Neural cell (in vitro differentiated cells): ENCODE measurements around the gene KPNA4. TPM values are rescaled to one million over a fixed set of nuclear protein-coding genes. Genes with fewer than 3 reads are reported as not detected.

Experiments used
- H2AFZ ChIP-seq: fragments of 200-600, 300-800 bp; sonication (generic), shearing (Covaris generic); 2 replicates; pipeline ENCODE4 v1.6.0; 2014; ENCODE audit warnings: low read depth, mild to moderate bottlenecking, antibody characterized with exemption, low read length, moderate library complexity
- H3F3A ChIP-seq: fragments of 200-600 bp; shearing (Covaris generic); 2 replicates; pipeline ENCODE4 v1.6.1; 2016; ENCODE audit warnings: mild to moderate bottlenecking, moderate library complexity, mixed read lengths, antibody characterized with exemption, low read length; ENCODE audit not compliant: insufficient read depth, poor library complexity, severe bottlenecking
- H3K27ac ChIP-seq: fragments of 200-600, 300-800 bp; sonication (generic), shearing (Covaris generic); 2 replicates; pipeline ENCODE4 v1.5.1; 2014; ENCODE audit warnings: mild to moderate bottlenecking, low read length, moderate library complexity
- H3K27me3 ChIP-seq: fragments of 300-800, 200-600 bp; sonication (generic), shearing (Covaris generic); 2 replicates; pipeline ENCODE4 v1.6.0; 2014; ENCODE audit warnings: mild to moderate bottlenecking, low read depth, low read length, moderate library complexity; ENCODE audit not compliant: insufficient read depth
- H3K36me3 ChIP-seq: fragments of 300-800, 200-600 bp; sonication (generic), shearing (Covaris generic); 2 replicates; pipeline ENCODE4 v1.5.1; 2014; ENCODE audit warnings: mild to moderate bottlenecking, antibody characterized with exemption, low read length, moderate library complexity; ENCODE audit not compliant: insufficient read depth
- H3K4me2 ChIP-seq: fragments of 300-800, 200-600 bp; sonication (generic), shearing (Covaris generic); 2 replicates; pipeline ENCODE4 v1.6.0; 2014; ENCODE audit warnings: mild to moderate bottlenecking, low read length
- H3K4me3 ChIP-seq: fragments of 300-800, 200-600 bp; sonication (generic), shearing (Covaris generic); 2 replicates; pipeline ENCODE4 v1.5.1; 2014; ENCODE audit warnings: mild to moderate bottlenecking, low read length, moderate library complexity
- H3K79me2 ChIP-seq: fragments of 200-600 bp; shearing (Covaris generic); replicated peaks from 2 replicates; pipeline ENCODE4 v1.6.0; 2014; ENCODE audit warnings: mild to moderate bottlenecking, low read length, moderate library complexity; ENCODE audit not compliant: insufficient read depth
- H3K9ac ChIP-seq: fragments of 300-800, 200-600 bp; sonication (generic), shearing (Covaris generic); 2 replicates; pipeline ENCODE4 v1.6.1; 2016; ENCODE audit warnings: mild to moderate bottlenecking, low read length, mixed read lengths
- H3K9me2 ChIP-seq: fragments of 200-600 bp; shearing (Covaris generic); 2 replicates; pipeline ENCODE4 v1.6.1; 2016; ENCODE audit warnings: mild to moderate bottlenecking, low read length, mixed read lengths; ENCODE audit not compliant: insufficient read depth
- H3K9me3 ChIP-seq: fragments of 200-600, 300-800 bp; sonication (generic), shearing (Covaris generic); 2 replicates; pipeline ENCODE4 v1.6.1; 2016; ENCODE audit warnings: mild to moderate bottlenecking, mixed run types, low read length, moderate library complexity, mixed read lengths
- H4K20me1 ChIP-seq: fragments of 200-600 bp; shearing (Covaris generic); 2 replicates; pipeline ENCODE4 v1.6.1; 2016; ENCODE audit warnings: mild to moderate bottlenecking, mixed run types; ENCODE audit not compliant: insufficient read depth
- CTCF ChIP-seq: fragments of 450-650 bp; IDR thresholded peaks from 2 replicates; pipeline ENCODE4 v1.5.1; 2014; ENCODE audit warnings: antibody characterized with exemption, mild to moderate bottlenecking, moderate library complexity; ENCODE audit not compliant: poor library complexity, severe bottlenecking
- EP300 ChIP-seq: fragments of 450-650 bp; conservative IDR thresholded peaks from 2 replicates; pipeline ENCODE4 v1.6.1; 2014; ENCODE audit warnings: antibody characterized with exemption, mild to moderate bottlenecking, moderate library complexity; ENCODE audit not compliant: poor library complexity, severe bottlenecking
- EZH2 ChIP-seq: fragments of 200-600, 300-800 bp; shearing (Covaris generic), sonication (generic); IDR thresholded peaks from 2 replicates; pipeline ENCODE4 v1.6.1; 2014; ENCODE audit warnings: antibody characterized with exemption, low read length, borderline replicate concordance, mild to moderate bottlenecking; ENCODE audit not compliant: insufficient read depth, poor library complexity, severe bottlenecking
- MXI1 ChIP-seq: fragments of 450-650 bp; conservative IDR thresholded peaks from 2 replicates; pipeline ENCODE4 v1.6.1; 2014; ENCODE audit warnings: antibody characterized with exemption, mild to moderate bottlenecking; ENCODE audit not compliant: poor library complexity, severe bottlenecking
- POLR2AphosphoS5 ChIP-seq: IDR thresholded peaks from 2 replicates; pipeline ENCODE4 v1.6.1; 2012
- RAD21 ChIP-seq: fragments of 450-650 bp; conservative IDR thresholded peaks from 2 replicates; pipeline ENCODE4 v1.6.1; 2014; ENCODE audit warnings: antibody characterized with exemption, mild to moderate bottlenecking, moderate library complexity
- REST ChIP-seq: IDR thresholded peaks from 2 replicates; pipeline ENCODE4 v1.6.1; 2012; ENCODE audit warnings: borderline replicate concordance
- SMC3 ChIP-seq: fragments of 450-650 bp; conservative IDR thresholded peaks from 2 replicates; pipeline ENCODE4 v1.6.1; 2014; ENCODE audit warnings: antibody characterized with exemption, mild to moderate bottlenecking, moderate library complexity; ENCODE audit not compliant: poor library complexity
- TAF1 ChIP-seq: IDR thresholded peaks from 2 replicates; pipeline ENCODE4 v1.6.1; 2012; ENCODE audit warnings: low read depth
- polyA plus RNA-seq: library from polyadenylated mRNA; depleted of rRNA; stranded (reverse); fragments of >200 nt; gene quantifications from 2 replicates; pipeline ENCODE4 v1.2.3, GENCODE V29; 2014

KPNA4 gene
- polyA plus RNA-seq, 1 donor from 2014 or later, result 23.1 TPM

GRCh38 chr3:160554980-160555379 is 10.4 kb downstream of the KPNA4 start:
- Histone ChIP-seq H3K27ac (no peak overlapping the region), H3K9ac (no peak overlapping the region), H3K79me2 (peaks cover 79% of the 10 kb centered on the region), H3K36me3 (no peaks in the 10 kb centered on the region), H4K20me1 (no peaks in the 10 kb centered on the region), H3K27me3 (no peaks in the 10 kb centered on the region), H3F3A (no peaks in the 10 kb centered on the region), H2AFZ (no peak overlapping the region), H3K9me3 (peaks cover 5% of the 10 kb centered on the region), H3K4me3 (no peak overlapping the region), H3K9me2 (no peaks in the 10 kb centered on the region), H3K4me2 (no peak overlapping the region)
- TF ChIP-seq TAF1, result no peak
- no peak for TF ChIP-seq SMC3
- no peak for TF ChIP-seq CTCF
- TF ChIP-seq REST, result no peak
- no peak for TF ChIP-seq POLR2AphosphoS5
- no peak for TF ChIP-seq RAD21
- no peak for TF ChIP-seq EP300
- TF ChIP-seq MXI1, result no peak
- TF ChIP-seq EZH2, result no peak

- Histone ChIP-seq H3K9me3 (peaks cover 14% of the 10 kb centered on the region), H3K4me2 (no peak overlapping the region), H3K79me2 (peaks cover 77% of the 10 kb centered on the region), H3K27me3 (no peaks in the 10 kb centered on the region), H3K27ac (no peak overlapping the region), H4K20me1 (no peaks in the 10 kb centered on the region), H3K4me3 (no peak overlapping the region), H2AFZ (no peak overlapping the region), H3K36me3 (no peaks in the 10 kb centered on the region), H3K9me2 (no peaks in the 10 kb centered on the region), H3K9ac (no peak overlapping the region), H3F3A (no peaks in the 10 kb centered on the region)
- TF ChIP-seq CTCF (no peak), SMC3 (no peak), EZH2 (no peak), RAD21 (no peak), EP300 (no peak), REST (no peak), TAF1 (no peak), MXI1 (no peak), POLR2AphosphoS5 (no peak)
These were observed 11.5 kb downstream of the KPNA4 start for GRCh38 chr3:160553827-160554226.
